Endothelial cell of umbilical vein (primary cell): ENCODE results near the gene ACBD6.

ENCODE experiments used
- EZH2 ChIP-seq: IDR thresholded peaks from 2 replicates; pipeline ENCODE4 v1.6.1; 2012; ENCODE audit warnings: borderline replicate concordance, low read depth, mild to moderate bottlenecking, moderate library complexity, low read length, inconsistent platforms; ENCODE audit not compliant: severe bottlenecking
- MAX ChIP-seq: IDR thresholded peaks from 2 replicates; pipeline ENCODE4 v1.6.1; 2011; ENCODE audit not compliant: insufficient read depth, insufficient read length
- MYC ChIP-seq: IDR thresholded peaks from one replicate; pipeline ENCODE4 v1.6.1; 2011; ENCODE audit warnings: mild to moderate bottlenecking, low read depth, low read length
- POLR2A ChIP-seq: IDR thresholded peaks from 2 replicates; pipeline ENCODE4 v1.6.1; 2012; ENCODE audit warnings: low read depth, mild to moderate bottlenecking, control low read depth, low read length
- TF ChIP-seq, protein P1 (sequence below), 2 donors: IDR thresholded peaks; 1 replicate in 1 of 2; 2 replicates in 1 of 2; pipeline ENCODE4 v1.5.1; 2011; ENCODE audit warnings: low read length in 2 of 2, mild to moderate bottlenecking in 2 of 2, moderate library complexity in 2 of 2, control low read depth in 1 of 2, inconsistent platforms in 1 of 2, low read depth in 1 of 2; ENCODE audit not compliant: insufficient read depth in 1 of 2; ENCODE audit errors: extremely low read depth in 1 of 2

- TF ChIP-seq MAX, result no peak
- no peak for TF ChIP-seq POLR2A
- TF ChIP-seq, protein P1, sequence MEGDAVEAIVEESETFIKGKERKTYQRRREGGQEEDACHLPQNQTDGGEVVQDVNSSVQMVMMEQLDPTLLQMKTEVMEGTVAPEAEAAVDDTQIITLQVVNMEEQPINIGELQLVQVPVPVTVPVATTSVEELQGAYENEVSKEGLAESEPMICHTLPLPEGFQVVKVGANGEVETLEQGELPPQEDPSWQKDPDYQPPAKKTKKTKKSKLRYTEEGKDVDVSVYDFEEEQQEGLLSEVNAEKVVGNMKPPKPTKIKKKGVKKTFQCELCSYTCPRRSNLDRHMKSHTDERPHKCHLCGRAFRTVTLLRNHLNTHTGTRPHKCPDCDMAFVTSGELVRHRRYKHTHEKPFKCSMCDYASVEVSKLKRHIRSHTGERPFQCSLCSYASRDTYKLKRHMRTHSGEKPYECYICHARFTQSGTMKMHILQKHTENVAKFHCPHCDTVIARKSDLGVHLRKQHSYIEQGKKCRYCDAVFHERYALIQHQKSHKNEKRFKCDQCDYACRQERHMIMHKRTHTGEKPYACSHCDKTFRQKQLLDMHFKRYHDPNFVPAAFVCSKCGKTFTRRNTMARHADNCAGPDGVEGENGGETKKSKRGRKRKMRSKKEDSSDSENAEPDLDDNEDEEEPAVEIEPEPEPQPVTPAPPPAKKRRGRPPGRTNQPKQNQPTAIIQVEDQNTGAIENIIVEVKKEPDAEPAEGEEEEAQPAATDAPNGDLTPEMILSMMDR (IDR thresholded peaks at IDR 0.05; ENCODE audit: extremely low read depth in 1 of 2, insufficient read depth in 1 of 2, low read depth in 1 of 2, low read length in 2 of 2), result no peak
- no peak for TF ChIP-seq EZH2
- TF ChIP-seq MYC, result no peak
Measured at GRCh38 chr1:180291004-180291403, 211.4 kb downstream of the ACBD6 start.
